GM18861 (cell line): ENCODE data around the gene CTBP2.

Experiments used
- ATAC-seq: cut with Tn5 transposase; IDR thresholded peaks from one replicate; pipeline ENCODE4 v1.9.1; 2021; ENCODE audit not compliant: unreplicated experiment

The CTBP2 gene

GRCh38 chr10:125011926-125012705 lies 148.2 kb downstream of the CTBP2 start:
- no peak for ATAC-seq

GRCh38 chr10:125011171-125011925 lies 149.0 kb downstream of the CTBP2 start:
- ATAC-seq = no peak

- no peak for ATAC-seq
These were observed 150.0 kb downstream of the CTBP2 start for GRCh38 chr10:125010362-125010761.

DNA sequence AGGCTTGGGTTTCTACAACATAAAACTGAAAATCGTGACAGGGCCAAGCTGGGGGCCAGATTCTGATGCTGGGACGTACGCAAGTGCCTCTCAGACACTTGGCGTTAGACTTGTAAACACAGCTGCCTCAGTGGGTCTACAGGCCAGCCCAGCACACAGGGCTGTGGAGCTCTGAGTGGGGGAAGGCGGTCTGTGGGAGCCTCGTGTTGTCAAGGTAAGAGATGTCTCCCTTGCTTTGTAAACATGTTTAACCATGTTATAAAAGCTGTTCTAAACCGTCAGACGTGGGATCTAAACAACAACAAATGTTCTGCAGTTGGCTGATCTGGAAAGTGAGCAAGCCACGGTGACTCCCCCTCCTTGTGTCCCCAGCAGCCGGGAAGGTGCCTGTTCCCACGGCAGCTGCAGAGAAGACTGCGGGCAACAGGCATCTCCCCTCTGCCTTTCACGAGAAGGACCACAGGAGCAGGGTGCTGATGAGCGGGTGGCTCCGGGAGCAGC lies 150.7 kb downstream of the CTBP2 start:
- ATAC-seq = no peak

- ATAC-seq = no peak
These were observed 151.4 kb downstream of the CTBP2 start for GRCh38 chr10:125008689-125009638.

DNA sequence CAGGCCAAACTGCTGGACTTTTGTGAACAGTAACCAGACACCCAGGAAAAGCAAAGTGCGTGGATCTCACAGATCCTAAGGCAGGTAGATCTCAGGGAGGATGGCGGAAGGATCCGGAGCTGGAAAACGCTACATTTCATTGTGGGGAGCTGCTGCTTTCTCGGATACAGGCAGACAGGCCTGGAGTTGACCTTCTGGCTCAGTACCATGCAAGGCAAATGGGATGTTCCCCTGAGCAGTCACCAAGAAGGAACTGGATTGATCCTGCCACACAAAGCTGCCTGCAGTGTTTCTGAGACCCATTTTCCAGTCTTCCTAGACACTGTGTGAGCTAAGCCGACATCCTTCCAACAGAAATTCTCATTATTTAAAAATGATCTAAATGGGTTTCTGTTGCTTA lies 152.9 kb downstream of the CTBP2 start:
- ATAC-seq = no peak

GRCh38 chr10:125006921-125007426 lies 153.4 kb downstream of the CTBP2 start:
- no peak for ATAC-seq

DNA sequence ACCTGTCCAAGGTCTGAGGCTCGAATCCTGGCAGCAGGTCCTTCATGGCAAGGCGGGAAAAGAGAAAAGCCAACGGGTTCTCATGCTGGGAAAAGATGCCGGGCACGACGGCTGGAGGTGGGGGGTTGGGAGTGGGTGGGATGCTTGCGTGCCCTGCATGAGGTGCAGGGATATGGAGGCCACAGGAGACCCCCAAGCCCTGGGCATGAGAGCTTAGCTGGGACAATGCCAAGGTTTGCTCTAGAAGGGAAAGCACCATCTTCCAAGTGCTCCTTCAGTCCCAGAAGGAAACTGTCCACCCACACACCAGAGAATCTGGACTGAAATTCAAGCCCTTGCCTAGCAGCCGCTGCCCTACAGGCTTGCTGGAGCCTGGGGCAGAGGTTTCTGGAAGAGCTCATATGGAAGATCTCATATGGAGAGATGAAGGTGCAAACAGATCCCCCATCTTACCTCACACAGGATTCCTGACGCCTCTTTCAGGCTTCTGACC lies 154.1 kb downstream of the CTBP2 start:
- ATAC-seq = no peak

DNA sequence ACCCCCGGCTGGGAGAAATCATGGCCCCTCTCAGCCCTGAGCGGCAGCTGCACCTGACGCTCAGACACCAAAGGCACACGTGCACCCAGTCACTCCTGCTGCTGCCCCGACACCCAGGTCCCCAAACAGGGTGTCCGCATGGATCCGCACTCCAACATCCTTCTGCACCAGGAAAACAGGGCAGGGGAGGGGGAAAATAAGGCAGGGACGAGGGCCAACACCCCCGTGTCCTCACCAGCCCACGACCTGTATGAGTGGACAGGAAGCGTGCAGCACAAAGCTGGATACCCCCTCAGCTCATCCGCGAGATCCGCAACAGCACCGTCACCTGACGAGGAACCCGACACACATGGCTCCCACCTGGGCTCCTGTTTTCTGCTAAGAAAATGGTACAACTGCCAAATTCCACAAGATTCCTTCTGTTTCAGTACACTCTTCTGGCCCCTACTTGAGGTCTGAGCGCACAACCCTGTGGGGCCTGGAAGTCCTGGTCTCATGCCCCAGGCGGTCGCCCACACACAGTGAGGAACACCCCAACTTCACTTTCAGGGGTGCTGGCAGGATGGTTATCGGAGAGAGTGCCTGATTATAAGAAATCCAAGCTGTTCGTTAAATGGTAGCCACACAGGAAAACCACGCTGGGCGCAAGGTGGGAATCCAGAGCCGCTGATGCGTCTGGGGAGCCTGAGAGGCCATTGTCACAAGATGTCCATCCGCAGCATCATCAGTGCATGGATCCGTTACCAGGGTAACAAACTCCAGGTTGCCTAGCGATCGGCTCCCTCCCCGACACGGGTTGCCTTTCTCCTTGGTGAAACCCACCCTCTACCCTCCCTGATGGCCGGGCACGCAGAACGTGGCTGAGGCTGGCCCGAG lies 154.8 kb downstream of the CTBP2 start:
- no peak for ATAC-seq

- ATAC-seq = no peak
These were observed 155.6 kb downstream of the CTBP2 start for GRCh38 chr10:125004571-125005311.

GRCh38 chr10:125003901-125004467 lies 156.4 kb downstream of the CTBP2 start:
- ATAC-seq = no peak

DNA sequence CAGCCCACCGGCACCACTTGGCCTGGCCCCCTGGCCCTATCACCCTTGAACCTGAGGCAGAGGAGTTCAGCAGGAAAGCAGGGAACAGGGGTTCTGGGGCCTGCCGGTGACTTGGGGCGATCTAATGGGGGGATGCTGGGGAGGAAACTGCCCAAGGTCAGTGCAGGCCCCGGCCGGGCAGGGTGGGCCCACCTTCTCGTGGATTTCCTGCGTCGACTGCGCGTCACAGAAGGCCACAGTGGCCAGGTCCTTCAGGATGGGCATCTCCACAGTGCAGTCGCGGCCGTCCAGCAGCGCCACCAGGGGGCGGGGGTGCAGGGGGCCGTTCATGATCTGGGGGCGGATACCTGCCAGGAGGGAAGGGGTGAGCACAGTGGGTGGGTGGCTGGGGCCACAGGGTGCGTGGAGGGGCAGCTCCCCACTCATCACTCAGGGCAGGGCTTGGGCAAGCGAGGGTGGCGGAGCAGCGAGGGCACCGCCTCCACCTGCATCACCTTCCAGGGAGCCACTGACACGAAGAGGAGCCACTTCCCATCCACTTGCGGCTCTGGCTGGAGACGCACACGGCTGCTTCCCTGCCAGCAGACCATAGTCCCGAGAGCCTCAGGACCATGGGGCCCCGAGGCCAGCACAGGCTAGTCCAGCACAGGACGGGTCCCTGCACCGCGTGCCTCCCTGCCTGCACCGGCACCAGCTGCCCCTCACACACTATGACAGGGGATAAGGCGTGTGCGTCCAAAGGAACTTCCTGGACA lies 157.0 kb downstream of the CTBP2 start:
- no peak for ATAC-seq

DNA sequence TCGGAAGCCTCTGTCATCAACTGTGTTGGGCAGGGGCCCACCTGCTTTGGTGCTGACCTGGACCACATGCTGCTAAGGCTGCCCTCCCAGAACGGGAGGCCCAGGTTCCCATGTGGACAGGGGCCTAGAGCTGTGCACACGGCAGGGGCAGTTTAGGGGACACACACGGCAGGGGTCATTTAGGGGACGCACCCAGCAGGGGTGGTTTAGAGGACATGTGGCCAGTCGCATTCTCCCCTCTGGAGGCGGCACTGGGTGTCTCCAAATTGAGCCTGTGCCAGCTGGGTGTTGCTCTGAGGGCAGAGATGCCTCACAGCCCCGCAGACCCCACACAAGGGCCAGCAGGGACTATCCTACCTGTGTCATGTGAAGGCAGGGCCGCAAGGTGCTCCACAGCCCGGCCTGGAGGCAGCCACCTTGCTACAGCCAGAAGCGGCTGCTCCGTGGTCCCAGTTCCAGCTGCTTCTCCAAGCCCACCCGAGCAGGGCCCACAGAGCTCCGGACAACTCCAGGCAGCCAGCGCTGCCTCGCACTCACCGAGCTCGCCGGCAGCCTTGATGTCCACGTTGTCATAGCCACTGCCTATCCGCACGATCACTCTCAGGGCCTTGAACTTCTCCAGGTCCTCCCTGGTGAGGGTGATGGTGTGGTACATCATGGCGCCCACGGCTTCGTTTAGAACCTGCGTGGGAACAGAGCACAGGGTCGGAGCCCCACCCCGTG lies 157.8 kb downstream of the CTBP2 start:
- no peak for ATAC-seq

- no peak for ATAC-seq
These were observed 158.3 kb downstream of the CTBP2 start for GRCh38 chr10:125002047-125002422.

DNA sequence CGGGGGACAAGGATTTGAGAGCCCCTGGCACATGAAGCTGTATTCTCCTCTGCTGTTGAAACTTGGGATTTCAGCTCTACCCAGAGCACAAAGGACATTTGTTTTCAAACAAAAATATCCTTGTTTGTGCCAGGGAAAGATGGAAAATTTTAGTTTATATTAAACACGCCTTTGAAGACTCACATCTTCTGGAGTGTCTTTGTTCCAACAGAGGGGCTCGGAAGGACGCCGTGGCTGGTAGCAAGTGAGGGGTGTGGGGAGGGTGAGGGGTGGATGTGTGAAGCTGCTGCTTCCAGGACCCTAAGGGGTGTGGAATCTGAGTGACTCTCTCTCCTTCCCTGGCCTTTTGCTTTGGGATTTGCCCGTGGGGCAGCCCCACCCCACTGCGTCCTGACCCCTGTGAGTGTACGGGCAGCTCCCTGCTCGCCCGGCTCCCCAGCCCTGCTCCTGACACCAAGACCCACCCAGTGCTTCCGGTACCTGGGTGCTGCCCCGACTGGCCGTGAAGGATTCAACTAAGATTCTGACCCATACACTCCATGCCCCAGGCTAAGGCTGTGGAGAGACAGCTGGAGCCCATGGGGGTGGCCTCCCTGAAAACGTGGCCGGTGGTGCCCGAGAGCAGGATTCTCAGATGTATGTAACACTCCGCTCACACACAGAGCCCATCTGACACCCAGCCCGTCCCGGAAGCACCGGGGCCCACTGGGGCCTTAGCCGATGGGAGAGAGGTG lies 158.9 kb downstream of the CTBP2 start:
- no peak for ATAC-seq

DNA sequence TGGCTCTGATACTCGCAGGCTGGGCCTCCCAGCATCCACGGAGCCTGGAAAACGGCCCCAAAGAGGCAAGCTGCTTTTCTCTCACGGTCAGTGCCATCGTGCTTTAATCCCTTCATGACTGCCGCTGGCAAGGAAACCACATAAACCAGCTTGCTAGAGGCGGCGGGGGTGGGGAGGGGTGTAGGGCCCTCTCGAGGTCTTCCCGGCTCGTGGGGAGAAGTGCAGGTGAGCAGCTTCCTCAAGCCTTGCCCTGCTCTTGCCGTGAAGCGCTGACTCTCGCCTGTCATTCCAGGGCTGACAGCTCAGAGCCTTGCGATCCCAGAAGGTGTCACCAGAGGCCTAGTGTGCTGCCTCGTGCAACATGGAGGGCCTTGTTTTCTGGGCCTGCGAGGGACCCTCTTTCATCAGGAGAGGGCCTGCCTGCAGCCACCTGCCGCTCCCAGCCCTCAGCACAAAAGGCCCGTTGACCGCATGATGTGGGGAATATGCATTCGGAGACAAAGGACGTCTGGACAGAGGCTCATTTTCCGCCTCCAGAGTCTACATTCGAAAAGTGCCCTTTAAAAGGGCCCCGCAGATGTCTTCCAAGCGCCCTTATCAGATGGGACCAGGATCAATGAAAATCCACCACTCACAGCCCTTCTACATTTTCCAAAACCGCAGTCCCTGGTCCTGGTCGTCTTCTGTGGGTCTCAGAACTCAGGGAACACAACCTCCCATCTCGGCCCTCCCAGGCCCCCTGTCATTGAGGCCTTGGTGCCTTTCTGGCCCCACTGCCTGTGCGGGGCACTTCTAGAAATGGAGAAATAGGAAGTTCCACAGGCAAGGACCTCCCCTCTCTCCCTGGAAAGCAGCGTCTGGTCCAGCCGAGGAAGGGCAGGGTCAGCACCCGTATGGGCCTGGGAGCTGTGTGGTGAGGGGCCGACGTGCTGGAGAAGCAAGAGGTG lies 159.7 kb downstream of the CTBP2 start:
- ATAC-seq = no peak
